Measurements from ENCODE around the gene TNS3. TPM values are rescaled to one million over a fixed set of nuclear protein-coding genes. Genes with fewer than 3 reads are reported as not detected.

Gene TNS3
- total and polyA plus RNA-seq, 10 of the 15 experiments (the other 5 are each of a cell fraction or from before 2014, with no cell fraction given), result 0.27 to 2.7 (median 0.79) TPM

DNA sequence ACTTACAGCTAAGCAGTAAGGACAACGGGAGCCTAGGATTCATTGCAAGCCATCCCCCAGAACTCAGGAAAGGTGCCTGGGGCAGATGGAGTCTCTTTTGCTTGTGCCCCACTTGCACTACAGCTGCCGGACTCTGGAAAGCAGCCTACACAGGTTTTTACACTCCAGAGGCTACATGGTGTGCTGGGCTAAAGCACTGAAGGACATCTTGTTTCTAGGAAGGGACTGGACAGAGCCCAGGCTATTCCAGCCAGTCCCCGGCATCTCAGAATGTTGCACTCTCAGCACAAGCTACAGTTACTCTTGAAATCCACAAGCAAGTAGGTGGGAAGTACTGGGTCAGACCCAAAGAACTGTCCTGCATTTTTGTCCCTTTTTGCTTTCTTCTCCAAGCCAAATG, 333.1 kb downstream of the TNS3 start:
- ChIA-PET RAD21 (ENCODE audit: unreplicated experiment) (no interaction called here), CTCF (interaction anchor here (1.0 kb wide), 1 partner anchor 67 kb away, joined by 3 read pairs; no protein-coding TSS in a partner anchor), SMC1A (ENCODE audit: uncharacterized antibody, unreplicated experiment) (no interaction called here), POLR2A (no interaction called here)
- 35% methylated on average over 3 of the region's 3 CpGs for WGBS (ENCODE audit: insufficient coverage, insufficient replicate concordance, low lambda C conversion rate, missing lambda C conversion rate)
- intact Hi-C loops (cut with micrococcal nuclease; ENCODE audit: unreplicated experiment), result no loop called here
- Histone ChIP-seq H3K4me1 (ENCODE audit: control insufficient read depth, insufficient read depth, low read length) (no peaks in the 10 kb centered on the region), H3K27ac (ENCODE audit: control insufficient read depth, insufficient read depth) (no peak overlapping the region), H3K9me3 (replicated peaks; ENCODE audit: control insufficient read depth, insufficient read depth, low read length) (no peaks in the 10 kb centered on the region), H3K4me3 (no peak overlapping the region), H3K4me2 (ENCODE audit: control insufficient read depth, insufficient read depth) (no peak overlapping the region), H4K20me1 (ENCODE audit: control insufficient read depth, insufficient read depth) (no peaks in the 10 kb centered on the region), H3K9ac (ENCODE audit: control insufficient read depth, insufficient read depth, low read length) (no peak overlapping the region), H2AFZ (ENCODE audit: control insufficient read depth, low read depth, low read length) (no peak overlapping the region), H3K36me3 (ENCODE audit: control insufficient read depth in 2 of 2, insufficient read depth in 2 of 2, low read length in 1 of 2) (no peaks in the 10 kb centered on the region), H3K79me2 (ENCODE audit: control insufficient read depth, insufficient read depth, low read length) (no peaks in the 10 kb centered on the region), H3K27me3 (replicated peaks in 1 of 2; ENCODE audit: control insufficient read depth in 2 of 2, insufficient read depth in 2 of 2, low read length in 1 of 2) (peaks cover 0 to 3% of the 10 kb centered on the region in 2 experiments; a peak in 1 of 4 replicates)
- TF ChIP-seq TCF12 (IDR thresholded peaks at IDR 0.05; ENCODE audit: low read depth, low read length) (no peak), FOXM1 (IDR thresholded peaks at IDR 0.05; ENCODE audit: low read depth, low read length) (no peak), SP1 (IDR thresholded peaks at IDR 0.05; ENCODE audit: low read depth, low read length) (no peak)
- TF ChIP-seq, protein P1, sequence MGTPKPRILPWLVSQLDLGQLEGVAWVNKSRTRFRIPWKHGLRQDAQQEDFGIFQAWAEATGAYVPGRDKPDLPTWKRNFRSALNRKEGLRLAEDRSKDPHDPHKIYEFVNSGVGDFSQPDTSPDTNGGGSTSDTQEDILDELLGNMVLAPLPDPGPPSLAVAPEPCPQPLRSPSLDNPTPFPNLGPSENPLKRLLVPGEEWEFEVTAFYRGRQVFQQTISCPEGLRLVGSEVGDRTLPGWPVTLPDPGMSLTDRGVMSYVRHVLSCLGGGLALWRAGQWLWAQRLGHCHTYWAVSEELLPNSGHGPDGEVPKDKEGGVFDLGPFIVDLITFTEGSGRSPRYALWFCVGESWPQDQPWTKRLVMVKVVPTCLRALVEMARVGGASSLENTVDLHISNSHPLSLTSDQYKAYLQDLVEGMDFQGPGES (IDR thresholded peaks at IDR 0.05), result no peak
- FAIRE-seq (no peak), ATAC-seq (no peak), DNase-seq (ENCODE audit: low read depth, low spot score) (no peak)
- in situ Hi-C loops (cut with MboI), result no loop called here
- no TSS peak for BruUV-seq (replicated peaks)

DNA sequence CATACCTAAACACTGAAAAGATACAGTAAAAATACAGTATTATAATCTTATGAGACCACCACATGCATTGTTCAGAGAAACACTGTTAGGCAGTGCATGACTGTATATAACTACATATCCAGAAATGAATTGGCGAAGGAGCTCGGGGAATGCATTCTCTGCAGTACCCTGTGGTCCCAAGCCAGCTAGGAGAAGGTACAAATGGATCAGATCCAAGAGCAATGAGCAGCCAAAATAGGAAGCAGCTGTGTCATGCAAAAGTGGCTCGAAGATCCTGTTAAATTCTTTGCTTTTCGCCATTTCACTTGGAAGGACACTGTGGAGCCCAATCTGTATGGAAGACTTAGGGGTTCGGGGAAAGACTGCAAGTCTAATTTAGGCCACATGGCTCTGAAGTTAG, 334.8 kb downstream of the TNS3 start:
- Histone ChIP-seq H3K79me2 (ENCODE audit: control insufficient read depth, insufficient read depth, low read length) (no peaks in the 10 kb centered on the region), H3K4me2 (ENCODE audit: control insufficient read depth, insufficient read depth) (no peak overlapping the region), H3K4me1 (ENCODE audit: control insufficient read depth, insufficient read depth, low read length) (no peaks in the 10 kb centered on the region), H3K9me3 (replicated peaks; ENCODE audit: control insufficient read depth, insufficient read depth, low read length) (no peaks in the 10 kb centered on the region), H3K27me3 (replicated peaks in 1 of 2; ENCODE audit: control insufficient read depth in 2 of 2, insufficient read depth in 2 of 2, low read length in 1 of 2) (no peaks in the 10 kb centered on the region), H2AFZ (ENCODE audit: control insufficient read depth, low read depth, low read length) (no peak overlapping the region), H3K4me3 (no peak overlapping the region), H4K20me1 (ENCODE audit: control insufficient read depth, insufficient read depth) (no peaks in the 10 kb centered on the region), H3K36me3 (ENCODE audit: control insufficient read depth in 2 of 2, insufficient read depth in 2 of 2, low read length in 1 of 2) (no peaks in the 10 kb centered on the region), H3K9ac (ENCODE audit: control insufficient read depth, insufficient read depth, low read length) (no peak overlapping the region), H3K27ac (ENCODE audit: control insufficient read depth, insufficient read depth) (no peak overlapping the region)
- TF ChIP-seq, protein P2, sequence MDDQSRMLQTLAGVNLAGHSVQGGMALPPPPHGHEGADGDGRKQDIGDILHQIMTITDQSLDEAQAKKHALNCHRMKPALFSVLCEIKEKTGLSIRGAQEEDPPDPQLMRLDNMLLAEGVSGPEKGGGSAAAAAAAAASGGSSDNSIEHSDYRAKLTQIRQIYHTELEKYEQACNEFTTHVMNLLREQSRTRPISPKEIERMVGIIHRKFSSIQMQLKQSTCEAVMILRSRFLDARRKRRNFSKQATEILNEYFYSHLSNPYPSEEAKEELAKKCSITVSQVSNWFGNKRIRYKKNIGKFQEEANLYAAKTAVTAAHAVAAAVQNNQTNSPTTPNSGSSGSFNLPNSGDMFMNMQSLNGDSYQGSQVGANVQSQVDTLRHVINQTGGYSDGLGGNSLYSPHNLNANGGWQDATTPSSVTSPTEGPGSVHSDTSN (IDR thresholded peaks at IDR 0.05; ENCODE audit: insufficient replicate concordance, low read depth, low read length), result no peak
- TF ChIP-seq FOXM1 (IDR thresholded peaks at IDR 0.05; ENCODE audit: low read depth, low read length) (no peak), NFXL1 (IDR thresholded peaks at IDR 0.05; ENCODE audit: borderline replicate concordance) (no peak), NR2F1 (conservative IDR thresholded peaks at IDR 0.05) (no peak), SIX5 (IDR thresholded peaks at IDR 0.05; ENCODE audit: low read depth, low read length, severe bottlenecking) (no peak), RCOR1 (conservative IDR thresholded peaks at IDR 0.05; ENCODE audit: low read depth, low read length) (no peak)
- TF ChIP-seq, protein P3, sequence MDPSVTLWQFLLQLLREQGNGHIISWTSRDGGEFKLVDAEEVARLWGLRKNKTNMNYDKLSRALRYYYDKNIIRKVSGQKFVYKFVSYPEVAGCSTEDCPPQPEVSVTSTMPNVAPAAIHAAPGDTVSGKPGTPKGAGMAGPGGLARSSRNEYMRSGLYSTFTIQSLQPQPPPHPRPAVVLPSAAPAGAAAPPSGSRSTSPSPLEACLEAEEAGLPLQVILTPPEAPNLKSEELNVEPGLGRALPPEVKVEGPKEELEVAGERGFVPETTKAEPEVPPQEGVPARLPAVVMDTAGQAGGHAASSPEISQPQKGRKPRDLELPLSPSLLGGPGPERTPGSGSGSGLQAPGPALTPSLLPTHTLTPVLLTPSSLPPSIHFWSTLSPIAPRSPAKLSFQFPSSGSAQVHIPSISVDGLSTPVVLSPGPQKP (IDR thresholded peaks at IDR 0.05; ENCODE audit: low read depth, low read length), result no peak
- DNase-seq (ENCODE audit: low read depth, low spot score) (no peak), FAIRE-seq (no peak), ATAC-seq (no peak)
- SMC1A ChIA-PET (ENCODE audit: uncharacterized antibody, unreplicated experiment), result interaction anchor here (0.6 kb wide), 1 partner anchor 723 kb away, joined by 3 read pairs; no protein-coding TSS in a partner anchor
- intact Hi-C loops (cut with micrococcal nuclease; ENCODE audit: unreplicated experiment), result no loop called here
- WGBS (ENCODE audit: insufficient coverage, insufficient replicate concordance, low lambda C conversion rate, missing lambda C conversion rate), result 0% methylated on average over 5 of the region's 5 CpGs
- CTCF ChIA-PET, result interaction anchor here (0.9 kb wide), 1 partner anchor 19 kb away, joined by 3 read pairs; no protein-coding TSS in a partner anchor
- BruUV-seq (replicated peaks), result no TSS peak
- POLR2A ChIA-PET, result no interaction called here
- in situ Hi-C loops (cut with MboI), result no loop called here
- RAD21 ChIA-PET (ENCODE audit: unreplicated experiment), result no interaction called here

Measured in GM12878 (cell line).